Liver (tissue), 9 donors: ENCODE data around the gene DNAJA4. TPM values are rescaled to one million over a fixed set of nuclear protein-coding genes. Genes with fewer than 3 reads are reported as not detected.

Experiments
- DNase-seq: peaks from one replicate; pipeline ENCODE4 v3.0.0-alpha.2; 2017; ENCODE audit warnings: low spot score
- H3K27ac ChIP-seq, 2 donors: one replicate each; pipeline ENCODE4 v1.7.0; 2013; ENCODE audit warnings: inconsistent platforms in 2 of 2, low read length in 2 of 2, control low read depth in 1 of 2, low read depth in 1 of 2, mild to moderate bottlenecking in 1 of 2
- H3K27me3 ChIP-seq, 4 donors: one replicate each; pipeline versions ENCODE4 v1.6.1 to v1.7.0; 2013; ENCODE audit warnings: low read length in 3 of 4, inconsistent platforms in 1 of 4, mild to moderate bottlenecking in 1 of 4, moderate library complexity in 1 of 4; ENCODE audit not compliant: control insufficient read depth in 4 of 4, insufficient read depth in 4 of 4
- H3K36me3 ChIP-seq, 4 donors: one replicate each; pipeline versions ENCODE4 v1.6.1 to v1.7.0; 2013; ENCODE audit warnings: low read length in 3 of 4, mild to moderate bottlenecking in 3 of 4, low read depth in 1 of 4, moderate library complexity in 1 of 4; ENCODE audit not compliant: control insufficient read depth in 4 of 4, insufficient read depth in 3 of 4
- H3K4me1 ChIP-seq, 4 donors: one replicate each; pipeline versions ENCODE4 v1.6.1 to v1.7.0; 2013; ENCODE audit warnings: low read length in 3 of 4, mild to moderate bottlenecking in 3 of 4, moderate library complexity in 1 of 4; ENCODE audit not compliant: control insufficient read depth in 4 of 4, insufficient read depth in 4 of 4
- H3K4me3 ChIP-seq, 3 donors: one replicate each; pipeline versions ENCODE4 v1.6.1 to v1.7.0; 2013; ENCODE audit warnings: low read length in 3 of 3, control low read depth in 1 of 3, low read depth in 1 of 3, mild to moderate bottlenecking in 1 of 3
- H3K9ac ChIP-seq, 2 donors: one replicate each; pipeline ENCODE4 v1.7.0; 2013; ENCODE audit warnings: low read length in 2 of 2, mild to moderate bottlenecking in 2 of 2, moderate library complexity in 2 of 2, control low read depth in 1 of 2, low read depth in 1 of 2
- H3K9me3 ChIP-seq, 4 donors: one replicate each; pipeline versions ENCODE4 v1.6.1 to v1.7.0; 2013; ENCODE audit warnings: low read length in 3 of 4; ENCODE audit not compliant: control insufficient read depth in 4 of 4
- ATF3 ChIP-seq: IDR thresholded peaks from 2 replicates; pipeline ENCODE4 v1.6.1; 2016; ENCODE audit warnings: antibody characterized with exemption
- CTCF ChIP-seq: fragments of 150-350 bp; IDR thresholded peaks from 2 replicates; pipeline ENCODE4 v1.5.1; 2017; ENCODE audit warnings: improper control_type of control experiment, low read depth, low read length; ENCODE audit not compliant: missing input control
- EGR1 ChIP-seq, 2 donors: IDR thresholded peaks; 2 replicates each; pipeline ENCODE4 v1.6.1; 2016 to 2018; ENCODE audit warnings: antibody characterized with exemption in 2 of 2, low read depth in 2 of 2
- FOXA1 ChIP-seq: IDR thresholded peaks from 2 replicates; pipeline ENCODE4 v1.6.1; 2016; ENCODE audit warnings: antibody characterized with exemption
- FOXA2 ChIP-seq: IDR thresholded peaks from 2 replicates; pipeline ENCODE4 v1.6.1; 2016; ENCODE audit warnings: antibody characterized with exemption
- GABPA ChIP-seq, 2 donors: IDR thresholded peaks in 1 of 2; conservative IDR thresholded peaks in 1 of 2; 2 replicates each; pipeline ENCODE4 v1.6.1; 2016; ENCODE audit warnings: antibody characterized with exemption in 2 of 2, mild to moderate bottlenecking in 1 of 2, moderate library complexity in 1 of 2
- HNF4A ChIP-seq, 2 donors: conservative IDR thresholded peaks; 2 replicates each; pipeline ENCODE4 v1.6.1; 2016; ENCODE audit warnings: antibody characterized with exemption in 2 of 2, mild to moderate bottlenecking in 2 of 2
- HNF4G ChIP-seq: IDR thresholded peaks from 2 replicates; pipeline ENCODE4 v1.6.1; 2016; ENCODE audit warnings: antibody characterized with exemption
- JUND ChIP-seq, 2 donors: IDR thresholded peaks; 2 replicates each; pipeline ENCODE4 v1.6.1; 2016; ENCODE audit warnings: antibody characterized with exemption in 2 of 2
- MAX ChIP-seq: IDR thresholded peaks from 2 replicates; pipeline ENCODE4 v1.6.1; 2016; ENCODE audit warnings: antibody characterized with exemption
- NR2F2 ChIP-seq: IDR thresholded peaks from 2 replicates; pipeline ENCODE4 v1.6.1; 2016; ENCODE audit warnings: antibody characterized with exemption
- RAD21 ChIP-seq, 2 donors: IDR thresholded peaks; 2 replicates each; pipeline ENCODE4 v1.6.1; 2016; ENCODE audit warnings: antibody characterized with exemption in 2 of 2, mild to moderate bottlenecking in 2 of 2
- REST ChIP-seq: IDR thresholded peaks from 2 replicates; pipeline ENCODE4 v1.6.1; 2016; ENCODE audit warnings: antibody characterized with exemption, mild to moderate bottlenecking
- RXRA ChIP-seq, 2 donors: IDR thresholded peaks; 2 replicates each; pipeline ENCODE4 v1.6.1; 2017 to 2018; ENCODE audit warnings: antibody characterized with exemption in 2 of 2, mild to moderate bottlenecking in 1 of 2
- SP1 ChIP-seq: IDR thresholded peaks from 2 replicates; pipeline ENCODE4 v1.6.1; 2018; ENCODE audit warnings: antibody characterized with exemption, mild to moderate bottlenecking
- TAF1 ChIP-seq: conservative IDR thresholded peaks from 2 replicates; pipeline ENCODE4 v1.6.1; 2016; ENCODE audit warnings: antibody characterized with exemption, mild to moderate bottlenecking
- YY1 ChIP-seq: IDR thresholded peaks from 2 replicates; pipeline ENCODE4 v1.6.1; 2016; ENCODE audit warnings: antibody characterized with exemption, mild to moderate bottlenecking
- ZBTB33 ChIP-seq: IDR thresholded peaks from 2 replicates; pipeline ENCODE4 v1.6.1; 2016; ENCODE audit warnings: antibody characterized with exemption
- WGBS: extraction: QIAGEN DNeasy Blood & Tissue Kit; methylation state at CpG from one replicate; pipeline ENCODE4 v1.1.7; 2013; 5-methylcytosine and 5-hydroxymethylcytosine counted together
- polyA plus RNA-seq, 2 donors: library from polyadenylated mRNA; stranded (reverse) in 1 of 2; unstranded in 1 of 2; fragments of 200-250 nt in 1 of 2; fragments of >200 nt in 1 of 2; fragmentation: Nextera tagmentation in 1 of 2; extraction: Ambion mirVana in 1 of 2; gene quantifications; one replicate each; pipeline versions ENCODE4 v1.2.1 to v1.2.3, GENCODE V29; 2013 to 2015
- total RNA-seq, 2 donors: library from RNA; depleted of rRNA; stranded (reverse); fragments of >200 nt; gene quantifications; one replicate each; pipeline ENCODE4 v1.2.3, GENCODE V29; 2014
- donor health status: healthy.
- donor health status: healthy.
- donor health status: healthy.
- donor health status: healthy.
- donor health status: healthy.

The DNAJA4 gene
- total and polyA plus RNA-seq, 4 donors = 0.93 to 79.0 (median 2.0) TPM

- no peaks in the 10 kb centered on the region for H3K9me3 ChIP-seq
- no peaks in the 10 kb centered on the region for H3K36me3 ChIP-seq
- H3K4me3 ChIP-seq = no peak overlapping the region
- no peak for DNase-seq
- H3K27me3 ChIP-seq = peaks cover 0 to 3% (median 0%) of the 10 kb centered on the region in 4 donors
- peaks cover 0 to 5% (median 1%) of the 10 kb centered on the region in 4 donors for H3K4me1 ChIP-seq
- WGBS = 86% methylated on average over 3 of the region's 3 CpGs
- TF ChIP-seq ATF3 (no peak), RAD21 (IDR thresholded peaks at IDR 0.05) (no peak), JUND (IDR thresholded peaks at IDR 0.05) (no peak), YY1 (no peak), TAF1 (no peak), MAX (no peak), RXRA (IDR thresholded peaks at IDR 0.05) (no peak), CTCF (no peak), EGR1 (IDR thresholded peaks at IDR 0.05; ENCODE audit: low read depth in 2 of 2) (no peak), NR2F2 (no peak), FOXA1 (no peak), GABPA (IDR thresholded peaks at IDR 0.05 in 1 of 2, conservative IDR thresholded peaks at IDR 0.05 in 1 of 2) (no peak), HNF4G (no peak), SP1 (no peak), ZBTB33 (no peak), REST (no peak), FOXA2 (no peak), HNF4A (conservative IDR thresholded peaks at IDR 0.05) (no peak)
- H3K9ac ChIP-seq = no peak overlapping the region
- H3K27ac ChIP-seq = no peak overlapping the region
These were observed 3.3 kb upstream of the DNAJA4 start for GRCh38 chr15:78261062-78261461.
